ENCODE results near the gene COL5A1. TPM values are rescaled to one million over a fixed set of nuclear protein-coding genes. Genes with fewer than 3 reads are reported as not detected.

Gene COL5A1
- total RNA-seq, 1 donor from 2014 or later: 91.0 TPM

DNA sequence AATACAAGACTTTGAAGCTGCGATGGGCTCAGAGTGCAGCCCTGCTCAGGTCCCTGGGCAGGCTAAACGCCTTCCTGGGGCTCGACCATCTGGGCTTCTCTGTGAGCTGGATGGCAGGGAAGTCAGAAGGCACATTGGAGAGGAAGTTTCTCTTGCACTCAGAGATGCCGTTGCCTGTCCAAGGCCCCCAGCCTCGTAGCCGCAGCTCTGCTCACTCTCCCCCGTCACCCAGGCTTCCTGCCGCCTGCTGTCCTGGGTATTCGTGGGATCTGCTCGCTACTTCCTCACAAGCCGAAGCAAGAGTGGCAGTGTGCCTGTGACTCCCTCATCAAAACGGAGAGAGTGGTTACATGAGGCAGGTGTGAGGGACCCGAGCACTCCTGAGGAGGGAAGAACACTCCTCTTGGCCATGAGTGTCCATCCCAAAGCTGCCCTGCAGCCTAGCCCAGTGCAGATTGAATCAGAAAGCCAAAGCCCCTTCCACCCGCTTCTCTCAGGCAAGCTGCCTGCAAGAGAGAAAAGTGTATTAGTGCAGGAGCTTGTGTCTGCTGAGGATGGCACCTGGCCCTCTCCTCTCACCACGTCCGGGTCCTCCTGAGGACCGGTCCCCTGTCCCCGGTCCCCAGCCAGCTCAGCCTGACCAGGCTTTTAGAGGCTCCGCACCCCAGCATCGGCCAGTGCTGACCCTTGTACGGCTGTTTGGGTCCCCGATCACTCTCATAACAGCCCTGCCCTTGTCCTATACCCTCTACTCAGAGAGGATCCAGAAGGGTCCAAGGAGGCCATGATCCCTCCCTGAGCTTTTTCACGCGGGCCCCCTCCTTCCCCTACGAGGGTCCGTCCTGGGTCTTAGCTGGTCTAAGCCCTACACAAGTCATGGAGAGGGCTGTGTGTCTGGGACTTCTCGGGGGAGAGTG, 246.3 kb downstream of the COL5A1 start:
- no peak for DNase-seq (ENCODE audit: low read depth)

DNA sequence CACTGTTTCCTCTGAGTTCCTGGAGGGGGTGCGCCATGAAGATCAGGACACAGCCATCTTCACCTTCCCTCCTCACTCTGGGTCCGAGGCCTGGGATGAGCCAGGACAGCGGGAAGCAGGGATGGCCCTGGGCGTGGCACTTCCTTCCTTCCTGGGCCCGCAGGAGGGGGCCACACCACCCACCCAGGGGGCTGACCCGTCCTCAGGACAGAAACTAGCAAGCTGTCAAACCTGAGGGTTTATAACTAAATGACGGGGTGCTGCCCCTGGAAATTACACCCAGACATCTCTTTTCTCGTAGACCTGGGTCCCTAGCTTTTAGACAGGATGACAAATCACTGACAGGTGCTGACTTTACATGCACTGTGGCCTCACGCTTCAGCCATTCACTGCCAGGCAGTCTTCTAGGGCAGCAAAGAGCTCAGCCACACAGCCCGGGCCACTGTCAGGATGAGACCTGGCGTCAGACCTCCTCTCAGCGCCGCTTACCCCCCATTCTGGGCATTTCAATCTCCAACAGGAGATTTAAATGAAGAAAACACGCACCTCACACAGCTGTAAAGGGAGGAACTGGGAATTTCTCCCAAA, 247.1 kb downstream of the COL5A1 start:
- DNase-seq (ENCODE audit: low read depth): peak; percentile 84

- peak; percentile 16 for DNase-seq (ENCODE audit: low read depth)
Measured at GRCh38 chr9:134889386-134890154, 248.0 kb downstream of the COL5A1 start.

DNA sequence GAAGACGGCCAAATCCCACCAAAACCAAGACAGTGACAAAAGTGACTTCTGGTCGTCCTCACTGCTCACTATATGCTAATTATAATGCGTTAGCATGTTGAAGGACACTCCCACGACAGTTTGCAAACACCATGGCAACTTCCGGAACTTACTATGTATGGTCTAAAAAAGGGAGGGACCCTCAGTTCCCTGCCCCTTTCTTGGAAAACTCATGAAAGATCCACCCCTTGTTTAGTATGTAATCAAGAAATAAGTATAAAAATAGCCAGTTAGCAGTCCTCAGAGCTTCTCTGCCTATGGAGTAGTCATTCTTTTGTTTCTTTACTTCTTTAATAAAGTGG, 248.5 kb downstream of the COL5A1 start:
- no peak for DNase-seq (ENCODE audit: low read depth)

GRCh38 chr9:134891053-134891452, 249.4 kb downstream of the COL5A1 start:
- no peak for DNase-seq (ENCODE audit: low read depth)

DNA sequence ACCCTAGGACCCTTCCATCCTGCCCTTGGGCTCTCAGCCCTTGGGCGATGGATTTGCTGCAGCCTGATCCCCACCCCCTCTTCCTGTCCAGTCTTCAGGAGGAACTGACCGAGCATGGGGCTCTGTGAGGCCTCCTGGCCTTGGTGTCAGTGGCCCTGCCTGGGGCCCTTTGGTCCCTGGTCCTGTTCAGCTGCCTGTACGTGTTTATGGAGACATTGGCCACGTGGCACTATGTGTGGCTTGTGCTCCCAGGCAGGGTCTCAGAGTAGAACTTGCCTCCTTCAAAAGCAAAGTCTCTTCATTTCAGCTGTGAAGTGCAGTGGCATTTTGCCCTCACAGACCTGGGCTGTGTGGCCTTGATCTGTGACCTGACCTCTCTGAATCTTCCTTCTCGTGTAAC, 250.1 kb downstream of the COL5A1 start:
- DNase-seq (ENCODE audit: low read depth): no peak

DNA sequence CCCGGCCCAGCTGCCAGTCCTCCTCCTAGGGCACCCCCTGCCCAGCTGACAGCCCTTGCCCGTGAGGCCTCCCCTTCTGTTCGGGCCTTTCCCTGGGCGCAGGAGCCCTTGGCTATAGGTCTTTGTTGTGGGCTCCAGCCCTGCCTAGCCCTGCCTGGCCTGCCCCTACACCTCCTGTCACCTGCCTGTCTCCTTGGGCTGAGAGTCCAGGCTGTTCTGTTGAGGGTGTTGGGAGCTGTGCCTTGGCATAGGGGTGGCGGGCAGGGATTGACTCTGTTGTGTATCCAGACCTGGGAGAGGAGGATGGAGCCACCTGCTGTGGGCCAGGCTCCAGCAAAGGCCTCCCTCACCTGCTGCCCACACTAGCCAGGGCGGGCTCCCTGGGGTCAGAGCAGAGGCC, 250.6 kb downstream of the COL5A1 start:
- no peak for DNase-seq (ENCODE audit: low read depth)

- DNase-seq (ENCODE audit: low read depth): no peak
Measured at GRCh38 chr9:134892820-134893420, 251.3 kb downstream of the COL5A1 start.

Small RNA genes lying within 50 kb of the gene (microRNA-seq; reads per million reads assigned to microRNA genes)
- not detected for gene MIR3689A
- not detected for gene MIR3689B
- not detected for gene MIR3689C
- gene MIR3689D1: not detected
- gene MIR3689D2: not detected
- not detected for gene MIR3689E
- gene MIR3689F: not detected

Other genes starting within 250 kb of the COL5A1 start
- gene FCN2, start 239.0 kb downstream of the COL5A1 start, total RNA-seq: not detected in 2 replicates

Data from myocyte (in vitro differentiated cells).